LNCAP (cell line): ENCODE measurements around the gene PTPRN2.

Source experiments
- CTCF ChIP-seq: fragments of 450-650 bp; IDR thresholded peaks from 2 replicates; pipeline ENCODE4 v1.5.1; 2017; ENCODE audit warnings: mild to moderate bottlenecking

PTPRN2 gene

GRCh38 chr7:157612664-157613561, 974.7 kb downstream of the PTPRN2 start:
- TF ChIP-seq CTCF = no peak

GRCh38 chr7:157612009-157612663, 975.5 kb downstream of the PTPRN2 start:
- TF ChIP-seq CTCF = no peak

GRCh38 chr7:157611341-157611740, 976.3 kb downstream of the PTPRN2 start:
- no peak for TF ChIP-seq CTCF

- TF ChIP-seq CTCF = no peak
Observed at GRCh38 chr7:157610671-157611295, 976.8 kb downstream of the PTPRN2 start.

GRCh38 chr7:157609932-157610640, 977.5 kb downstream of the PTPRN2 start:
- no peak for TF ChIP-seq CTCF

- no peak for TF ChIP-seq CTCF
Observed at GRCh38 chr7:157609516-157609915, 978.1 kb downstream of the PTPRN2 start.

- TF ChIP-seq CTCF = no peak
Observed at GRCh38 chr7:157607218-157607617, 980.4 kb downstream of the PTPRN2 start.
